GM18868 (cell line): ENCODE results near the gene ZNFX1.
"Not testable (repeated sequence)": the region's sequence is repeated elsewhere in the genome, so short reads cannot be mapped to it uniquely, and the experiment has no call there.

Experiments
- ATAC-seq: cut with Tn5 transposase; IDR thresholded peaks from one replicate; pipeline ENCODE4 v1.9.1; 2021; ENCODE audit warnings: mild to moderate bottlenecking, moderate library complexity; ENCODE audit not compliant: unreplicated experiment

Gene ZNFX1

DNA sequence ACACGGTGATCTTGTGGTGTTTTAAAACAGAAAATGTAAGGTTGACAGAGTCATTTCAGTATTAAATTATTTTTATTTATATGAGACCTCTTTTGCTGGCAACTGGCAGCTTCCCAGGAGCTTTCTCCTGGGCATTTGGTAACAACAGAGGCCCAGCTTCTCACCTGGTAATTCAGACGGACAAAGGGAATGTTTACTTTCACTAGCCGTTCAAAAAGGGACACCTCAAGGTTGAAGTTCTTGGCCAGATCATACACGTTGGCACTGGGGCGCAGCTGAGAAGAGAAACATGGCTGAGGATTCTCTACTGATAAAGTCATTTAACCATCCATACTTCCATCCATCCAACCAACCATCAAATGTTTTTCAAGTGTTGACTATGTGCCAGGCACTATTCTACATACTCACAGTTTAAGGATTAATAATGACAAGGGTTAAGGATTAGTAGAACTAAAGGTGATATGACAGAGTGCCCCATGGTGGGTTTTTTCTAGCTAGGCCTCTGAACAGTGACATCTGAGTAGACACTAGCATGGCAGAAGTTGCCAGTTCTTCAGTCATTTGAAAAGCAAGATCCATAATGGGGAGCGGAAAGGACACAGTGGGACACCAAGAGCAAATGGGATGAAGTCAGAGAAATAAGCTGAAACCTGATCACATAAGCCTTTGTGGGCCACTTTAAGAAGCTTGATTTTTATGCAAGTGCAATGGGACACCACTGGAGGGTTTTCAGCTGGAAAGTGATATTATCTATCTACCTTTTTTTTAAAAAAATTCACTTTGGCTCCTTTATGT lies 25.1 kb downstream of the ZNFX1 start:
- ATAC-seq = no peak

DNA sequence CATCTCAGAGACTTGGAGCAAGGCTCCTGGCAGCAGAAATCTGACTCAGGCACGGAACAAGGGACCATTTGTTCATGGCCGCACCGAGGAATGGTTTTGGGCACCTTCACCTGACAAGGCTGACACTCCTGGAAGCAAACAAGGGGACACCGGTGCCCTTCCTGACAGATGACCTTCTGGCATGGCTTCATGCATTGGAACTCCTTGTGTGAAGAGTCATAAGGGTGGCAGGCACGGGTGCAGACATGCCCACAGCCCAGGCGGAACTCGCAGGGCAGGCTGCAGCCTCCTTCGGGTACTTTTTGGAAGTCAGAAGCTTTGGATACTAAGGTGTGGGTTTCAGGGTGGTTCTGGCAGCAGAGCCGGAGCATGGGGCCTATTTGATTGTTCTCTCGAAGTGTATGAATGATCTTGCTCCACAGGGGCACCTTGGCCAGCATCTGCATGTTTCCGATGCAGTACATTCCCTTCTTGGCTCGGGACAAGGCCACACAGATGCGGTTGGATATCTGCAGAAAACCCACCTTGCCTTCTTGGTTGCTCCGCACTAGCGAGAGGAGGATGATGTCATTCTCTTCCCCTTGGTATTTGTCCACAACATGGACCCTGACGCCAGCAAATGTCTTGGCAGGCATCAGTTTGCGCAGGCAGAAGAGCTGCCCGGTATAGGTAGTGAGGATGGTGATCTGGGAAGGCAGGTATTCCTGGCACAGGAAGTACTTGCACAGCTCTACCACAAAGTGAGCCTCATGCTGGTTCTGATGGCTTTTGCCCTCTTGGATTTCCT lies 28.8 kb downstream of the ZNFX1 start:
- no peak for ATAC-seq

DNA sequence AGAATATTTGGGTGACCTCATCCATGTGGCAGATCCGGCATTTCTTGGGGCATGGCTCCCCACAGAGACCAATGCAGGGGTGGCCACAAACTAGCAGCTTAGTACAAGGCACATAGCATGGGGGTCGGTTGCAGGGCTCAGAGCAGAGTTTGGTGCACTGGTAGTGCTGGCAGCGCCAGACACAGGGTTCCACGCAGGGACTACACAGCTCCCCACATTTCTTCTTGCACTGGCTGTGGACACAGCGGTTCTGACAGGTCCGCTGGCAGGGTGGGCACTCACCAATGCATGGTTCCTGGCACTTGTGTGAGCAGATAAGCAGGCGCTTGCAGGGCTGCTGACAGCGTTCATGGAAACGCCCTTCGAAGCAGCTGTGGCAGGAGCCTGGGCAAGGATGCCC lies 29.6 kb downstream of the ZNFX1 start:
- no peak for ATAC-seq

DNA sequence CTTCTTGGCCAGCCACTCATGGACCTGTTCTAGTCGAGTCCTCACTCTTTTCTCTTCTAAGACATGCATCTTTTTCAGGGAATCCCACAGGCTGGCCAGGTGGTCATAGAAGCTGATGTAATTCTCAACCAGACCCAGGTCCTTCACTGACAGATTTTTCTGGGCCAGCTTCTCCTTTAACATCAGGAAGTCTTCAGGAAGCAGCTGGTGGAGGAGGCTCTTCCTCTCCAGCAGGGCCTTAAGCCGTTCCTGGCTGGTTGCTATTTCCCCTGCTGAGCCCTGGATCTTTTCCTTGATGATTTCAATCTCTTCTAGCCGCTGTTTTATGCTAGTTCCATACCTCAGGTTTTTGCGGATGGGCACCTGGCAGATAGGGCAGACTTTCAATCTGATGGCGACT lies 30.1 kb downstream of the ZNFX1 start:
- ATAC-seq = no peak

DNA sequence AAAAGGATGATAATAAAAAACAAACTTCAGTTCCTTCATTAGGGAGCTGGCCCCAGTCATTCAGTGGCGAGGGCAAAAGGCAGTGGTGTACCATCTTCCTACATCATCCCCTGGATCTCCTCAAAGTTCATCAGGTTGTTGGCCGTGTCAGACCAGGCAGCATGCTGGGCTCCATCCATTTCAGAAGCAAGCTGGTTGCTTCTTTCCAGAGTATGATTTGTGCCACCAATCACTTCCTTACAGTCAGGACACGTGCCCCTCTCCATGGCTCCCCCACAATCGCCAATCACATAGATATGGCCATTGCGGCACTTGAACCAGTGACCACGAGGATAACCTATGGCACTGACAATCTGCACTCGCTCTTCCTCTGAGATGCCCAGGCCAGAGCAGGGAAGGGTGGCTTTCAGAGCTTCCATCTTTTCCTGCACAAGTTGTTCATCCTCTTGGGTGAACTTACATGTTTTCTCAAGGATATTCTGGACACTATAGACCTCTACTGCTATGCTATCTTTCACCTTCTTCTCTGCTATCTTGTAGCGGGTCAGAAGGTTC lies 30.6 kb downstream of the ZNFX1 start:
- no peak for ATAC-seq

DNA sequence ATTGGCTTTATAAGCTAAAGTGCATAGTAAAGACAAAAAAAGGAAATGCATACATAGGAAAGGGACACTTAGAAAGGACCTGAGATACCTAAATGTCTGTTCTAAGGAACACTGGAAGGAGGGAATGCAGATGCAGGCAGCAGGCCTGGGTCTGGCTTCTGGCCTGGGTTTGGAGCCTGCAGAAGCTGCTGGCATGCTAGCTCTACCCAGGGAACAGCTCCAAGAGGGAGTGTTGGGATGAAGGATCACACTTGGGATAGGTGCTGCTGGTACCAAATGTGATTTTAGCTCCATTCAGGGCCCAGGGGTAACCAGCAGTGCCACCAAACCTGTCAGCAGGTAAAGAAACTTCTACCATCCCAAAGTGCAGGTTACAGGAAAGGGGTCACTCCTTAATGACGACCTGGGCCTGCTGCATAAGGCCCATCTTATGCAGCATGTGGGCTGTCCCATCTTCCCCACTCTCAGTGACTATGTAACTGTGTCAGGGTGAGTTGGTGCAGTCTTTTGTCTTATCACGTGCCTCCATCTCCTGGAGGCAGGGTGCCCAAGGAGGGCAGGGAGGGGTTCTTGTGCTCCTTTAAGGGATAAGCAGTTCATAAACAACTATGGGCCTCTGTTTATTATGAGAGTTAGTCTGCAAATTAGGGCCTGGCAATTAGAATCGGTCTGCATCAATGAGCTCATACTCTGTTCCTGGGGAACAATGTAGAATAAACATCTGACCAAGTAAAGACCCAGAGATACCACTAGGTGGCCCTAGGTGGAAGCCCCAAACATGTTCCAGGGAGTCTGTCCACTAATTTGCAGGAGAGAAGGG lies 31.7 kb downstream of the ZNFX1 start:
- ATAC-seq = no peak

DNA sequence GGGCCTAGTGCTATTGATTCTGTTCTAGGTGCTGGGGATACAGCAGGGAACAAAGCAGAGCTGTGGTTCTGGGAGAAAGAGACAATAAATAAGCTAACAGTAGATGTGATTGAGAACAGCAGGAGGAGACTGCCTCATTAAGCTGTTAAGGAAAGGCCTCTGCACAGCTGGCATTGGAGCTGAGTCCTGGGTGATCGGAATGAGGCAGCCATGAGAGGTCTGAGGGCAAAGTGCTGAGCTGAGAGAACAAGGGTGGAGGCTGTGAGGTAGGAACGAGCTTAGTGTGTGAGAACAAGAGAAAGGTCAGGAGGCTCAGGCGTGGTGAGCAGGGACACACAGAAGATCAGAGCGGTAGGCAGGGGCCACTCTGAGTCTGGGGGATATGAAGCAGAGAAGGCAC lies 40.3 kb downstream of the ZNFX1 start:
- ATAC-seq = no peak

DNA sequence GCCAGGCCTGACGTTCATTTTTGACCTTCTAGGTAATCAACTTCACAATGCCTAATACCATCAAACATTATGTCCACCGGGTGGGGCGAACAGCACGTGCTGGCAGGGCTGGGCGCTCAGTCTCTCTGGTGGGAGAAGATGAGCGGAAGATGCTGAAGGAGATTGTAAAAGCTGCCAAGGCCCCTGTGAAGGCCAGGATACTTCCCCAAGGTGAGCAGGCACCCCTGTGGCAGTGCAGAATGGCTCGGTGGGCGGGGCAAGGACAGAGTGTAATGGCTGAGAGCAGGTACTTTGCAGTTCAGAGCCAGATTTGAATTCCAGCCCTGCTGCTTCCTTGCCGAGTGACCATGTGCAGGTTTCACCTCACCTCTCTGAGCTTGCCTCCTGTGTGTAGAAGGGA lies 41.6 kb downstream of the ZNFX1 start:
- ATAC-seq = no peak

DNA sequence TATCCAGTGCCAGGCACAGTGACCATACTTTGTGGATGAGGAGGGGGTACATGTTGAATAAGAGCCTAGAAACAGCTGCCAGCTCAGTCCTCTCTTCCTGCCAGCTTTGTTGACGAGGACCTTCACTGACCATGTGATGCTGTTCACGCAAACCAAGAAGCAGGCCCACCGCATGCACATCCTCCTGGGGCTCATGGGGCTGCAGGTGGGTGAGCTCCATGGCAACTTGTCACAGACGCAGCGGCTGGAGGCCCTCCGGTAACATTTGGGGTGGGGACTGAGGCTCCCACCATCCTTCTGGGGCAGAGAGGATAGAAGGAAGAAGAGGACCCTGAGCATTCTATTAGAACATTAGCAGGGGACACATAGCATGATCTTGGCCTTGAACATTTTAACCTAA lies 43.0 kb downstream of the ZNFX1 start:
- no peak for ATAC-seq

DNA sequence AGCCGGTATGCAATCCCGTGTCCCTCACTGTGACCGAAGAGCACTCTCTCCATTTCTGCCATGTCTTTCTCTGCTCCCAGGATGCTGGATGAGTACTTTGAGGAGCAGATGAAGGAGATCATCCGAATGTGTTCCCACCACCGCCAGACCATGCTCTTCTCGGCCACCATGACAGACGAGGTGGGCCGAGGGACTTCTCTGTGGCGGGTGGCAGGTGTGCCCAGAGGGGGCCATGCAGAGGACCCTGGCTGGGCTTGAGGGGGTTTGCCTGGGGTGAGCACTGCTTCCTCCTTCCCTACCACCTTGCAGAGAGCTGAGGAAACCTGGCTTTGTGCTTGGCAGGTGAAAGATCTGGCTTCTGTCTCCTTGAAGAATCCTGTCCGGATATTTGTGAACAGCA lies 44.6 kb downstream of the ZNFX1 start:
- ATAC-seq = no peak

DNA sequence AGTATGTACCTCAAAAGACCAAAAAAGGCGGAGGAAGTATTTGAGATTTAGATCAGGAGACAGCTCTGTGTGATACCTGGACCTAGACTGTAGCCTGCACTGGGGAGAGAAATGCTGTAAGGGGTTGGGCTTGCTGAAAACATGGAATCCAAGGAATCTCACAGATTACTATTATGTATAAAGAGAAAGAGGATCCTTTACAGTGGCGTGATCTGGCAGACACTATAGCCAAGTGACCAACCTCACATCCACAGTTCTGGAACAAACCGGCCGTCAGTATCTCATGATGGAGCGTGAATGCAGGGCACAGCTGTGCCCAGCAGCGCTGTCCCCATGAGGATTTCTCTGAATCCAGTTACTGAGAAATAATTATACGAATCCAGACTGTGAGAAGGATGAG lies 46.4 kb downstream of the ZNFX1 start:
- no peak for ATAC-seq

DNA sequence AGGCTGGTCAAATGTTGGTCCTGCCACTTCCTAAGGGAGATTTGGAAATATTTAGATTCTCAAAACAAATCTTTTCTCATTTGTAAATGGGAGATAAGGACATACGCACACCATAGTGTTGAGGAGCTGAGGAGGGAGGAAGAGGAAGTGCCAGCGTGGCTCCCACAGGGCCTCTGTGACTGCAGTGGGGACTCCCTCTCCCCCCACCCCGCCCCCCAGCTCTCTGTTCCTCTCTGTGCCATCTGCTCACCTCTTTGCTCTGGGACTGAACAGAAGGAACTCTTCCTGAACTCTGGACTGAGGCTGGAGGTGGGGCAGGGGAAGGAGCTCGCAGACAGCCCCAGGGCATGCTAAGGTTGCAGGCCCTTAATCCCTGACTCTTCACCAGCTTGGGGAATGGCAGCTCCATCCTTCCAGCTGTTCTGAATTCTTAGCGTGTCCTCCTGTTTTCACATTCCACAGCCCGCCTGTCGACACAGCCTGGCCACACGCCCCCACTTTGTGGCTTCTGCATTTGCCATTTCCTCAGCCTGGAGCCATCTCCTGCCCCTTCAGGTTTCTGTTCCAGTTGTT lies 47.2 kb downstream of the ZNFX1 start:
- no peak for ATAC-seq

DNA sequence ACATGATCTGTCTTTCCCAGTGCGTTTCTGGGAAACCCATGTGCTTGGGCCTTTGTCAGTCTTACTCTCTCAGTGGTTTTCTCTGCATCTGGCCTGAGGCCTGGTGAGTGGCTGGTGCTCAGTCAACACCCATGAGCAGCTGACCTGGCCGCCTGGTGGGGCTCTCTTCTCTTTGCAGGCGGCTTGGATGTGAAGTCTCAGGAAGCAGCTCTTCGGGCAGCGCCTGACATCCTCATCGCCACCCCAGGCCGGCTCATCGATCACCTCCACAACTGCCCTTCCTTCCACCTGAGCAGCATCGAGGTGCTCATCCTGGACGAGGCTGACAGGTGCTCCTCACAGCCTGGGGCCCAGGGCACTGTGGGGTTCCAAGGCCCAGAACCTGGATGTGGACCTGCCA lies 47.8 kb downstream of the ZNFX1 start:
- no peak for ATAC-seq

DNA sequence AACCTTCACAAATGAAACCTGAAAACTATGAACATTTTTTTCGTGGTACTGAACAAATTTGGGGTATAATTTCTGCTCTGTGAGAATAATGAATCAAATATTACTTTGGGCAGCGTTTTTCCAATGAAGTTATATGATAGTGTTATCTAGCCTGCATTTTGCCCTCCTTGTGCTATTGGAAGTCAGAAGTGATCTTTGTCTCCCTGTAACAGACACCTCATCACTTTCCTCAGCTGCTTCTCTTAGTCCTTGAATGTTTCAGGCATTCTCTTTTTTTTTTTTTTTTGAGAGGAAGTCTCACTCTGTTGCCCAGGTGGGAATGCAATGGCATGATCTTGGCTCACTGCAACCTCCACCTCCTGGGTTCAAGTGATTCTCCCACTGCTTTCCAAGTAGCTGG lies 48.5 kb downstream of the ZNFX1 start:
- ATAC-seq = no peak

DNA sequence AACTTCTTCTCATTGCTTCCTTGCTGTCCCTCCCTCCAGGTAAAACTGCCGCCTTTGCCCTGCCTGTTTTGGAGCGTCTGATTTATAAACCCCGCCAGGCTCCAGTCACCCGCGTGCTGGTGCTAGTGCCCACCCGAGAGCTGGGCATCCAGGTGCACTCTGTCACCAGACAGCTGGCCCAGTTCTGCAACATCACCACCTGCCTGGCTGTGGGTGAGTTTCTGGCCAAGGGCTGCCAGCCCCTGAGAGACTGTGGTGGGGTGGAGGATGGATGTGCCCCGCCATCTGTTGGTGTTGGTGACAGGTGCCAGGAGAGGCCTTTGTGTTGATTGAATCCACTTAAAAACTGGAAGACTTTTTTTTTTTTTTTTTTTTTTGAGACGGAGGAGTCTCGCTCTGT lies 49.2 kb downstream of the ZNFX1 start:
- ATAC-seq = no peak

DNA sequence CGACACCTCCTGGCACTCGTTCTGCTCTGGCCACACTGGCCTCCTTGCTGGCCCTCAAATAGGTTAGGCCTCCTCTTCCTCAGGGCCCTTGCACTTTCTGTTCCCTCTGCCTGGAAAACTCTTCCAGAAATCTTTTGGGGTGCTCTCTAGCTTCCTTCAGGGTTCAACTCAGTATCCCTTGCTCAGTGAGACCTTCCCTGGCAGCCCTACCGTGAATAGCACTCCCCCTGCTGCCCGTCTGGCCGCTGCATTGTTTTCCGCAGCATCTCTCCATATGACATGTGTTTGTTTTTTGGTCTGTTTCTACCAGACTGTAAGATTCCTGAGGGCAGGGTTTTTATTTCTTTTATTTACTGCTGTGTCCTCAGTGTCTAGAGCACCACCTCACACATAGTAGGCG lies 52.0 kb downstream of the ZNFX1 start:
- ATAC-seq = no peak

DNA sequence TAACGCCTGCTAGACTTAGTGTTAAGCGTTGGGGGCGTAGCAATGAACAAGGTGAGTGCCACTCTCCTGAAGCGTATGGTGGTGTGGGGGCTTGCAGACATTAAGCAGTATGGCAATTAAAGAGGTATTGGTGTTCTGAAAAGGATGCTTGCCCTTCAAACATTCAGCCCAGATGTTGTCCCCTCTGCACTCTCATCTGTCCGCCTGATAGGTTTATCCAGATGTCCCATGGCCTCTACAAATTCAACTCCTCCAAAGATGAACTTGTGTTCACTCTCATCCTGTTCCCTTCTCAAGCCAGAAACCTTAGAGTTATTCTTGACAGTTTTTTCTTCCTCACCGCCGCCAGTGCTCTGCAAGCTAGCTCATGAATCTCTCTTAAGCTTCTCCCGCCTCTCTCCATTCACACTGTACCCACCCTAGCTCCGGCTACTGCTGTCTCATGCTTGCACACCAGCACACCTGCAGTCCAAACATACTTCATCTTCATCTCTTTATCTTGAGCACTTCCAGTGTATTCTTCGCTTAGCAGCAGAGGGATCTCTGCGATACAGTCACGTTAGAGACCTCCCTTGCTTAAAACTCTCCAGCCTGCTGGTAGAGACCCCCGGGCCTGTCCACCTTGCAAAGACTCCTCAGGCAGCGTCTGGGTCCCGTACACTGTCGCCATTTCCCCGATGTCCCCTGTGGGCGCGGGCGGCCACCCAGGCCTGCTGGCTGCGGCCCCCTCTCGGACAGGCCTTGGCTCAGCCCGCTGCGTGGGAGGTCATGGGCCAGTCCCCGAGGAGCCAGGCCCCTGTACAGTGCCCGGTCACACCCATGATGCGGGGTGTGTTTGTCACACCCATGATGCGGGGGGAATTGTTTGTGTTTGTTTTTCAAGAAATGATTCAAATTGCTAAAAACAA lies 57.7 kb downstream of the ZNFX1 start:
- no peak for ATAC-seq

DNA sequence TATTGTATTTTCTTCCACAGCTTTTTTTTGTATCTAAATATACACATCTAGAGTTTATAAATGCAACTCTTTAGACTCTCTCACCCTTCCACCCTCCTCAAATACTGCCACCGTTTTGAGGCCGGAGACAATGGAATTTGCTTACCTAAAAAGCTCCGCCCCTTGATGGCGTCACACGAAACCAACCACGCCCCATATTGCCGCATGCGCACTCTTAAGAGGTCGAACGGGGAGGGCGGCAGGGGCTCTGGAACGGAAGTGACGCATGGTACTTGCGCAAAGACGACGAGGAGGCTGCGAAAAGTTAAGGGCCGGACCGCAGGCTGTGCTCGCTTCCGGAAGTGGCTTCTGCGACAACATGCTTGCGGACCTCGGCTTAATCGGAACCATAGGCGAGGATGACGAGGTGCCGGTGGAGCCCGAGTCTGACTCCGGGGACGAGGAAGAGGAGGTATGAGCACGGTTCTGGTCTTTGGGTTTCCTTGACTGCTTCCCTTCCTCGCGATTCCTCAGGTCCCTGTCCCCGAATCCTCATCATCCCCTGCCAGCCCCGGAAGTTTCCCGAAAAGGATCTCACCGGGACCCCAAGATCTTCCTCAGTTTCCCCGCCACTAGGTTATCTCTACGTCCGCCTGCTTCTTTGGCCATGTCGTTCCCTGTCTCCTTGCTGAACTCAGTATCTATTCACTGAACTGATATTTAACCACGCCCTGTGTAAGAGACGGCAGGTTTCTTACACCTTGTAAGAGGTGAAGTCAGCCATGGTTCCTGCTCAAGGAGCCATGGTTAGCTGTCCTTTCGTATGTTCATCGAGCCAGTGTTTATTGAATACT lies 58.5 kb downstream of the ZNFX1 start, which contains the start of gene DDX27:
TSS of gene DDX27 (plus strand) at position 326 of the 833 bp plus-strand sequence. CDS start at position 359, 33 bp downstream.
- ATAC-seq = peak; percentile 89

DNA sequence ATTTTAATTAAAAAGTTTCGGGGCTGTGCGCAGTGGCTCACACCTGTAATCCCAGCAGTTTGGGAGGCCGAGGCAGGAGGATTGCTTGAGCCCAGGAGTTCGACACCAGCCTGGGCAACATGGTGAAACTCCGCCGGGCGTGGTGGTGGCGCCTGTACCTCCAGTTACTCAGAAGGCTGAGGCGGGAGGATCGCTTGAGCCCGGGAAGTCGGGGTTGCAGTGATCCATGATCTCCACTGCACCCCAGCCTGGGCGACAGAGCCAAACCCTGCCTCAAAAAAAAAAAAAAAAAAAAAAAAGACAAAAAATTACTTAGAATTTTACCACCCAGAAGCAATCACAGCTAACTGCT lies 59.1 kb downstream of the ZNFX1 start:
- not testable (repeated sequence) for ATAC-seq
